ENCODE results near the gene SPATA31A7.
"Not testable (repeated sequence)": the region's sequence is repeated elsewhere in the genome, so short reads cannot be mapped to it uniquely, and the experiment has no call there.

Gene SPATA31A7

DNA sequence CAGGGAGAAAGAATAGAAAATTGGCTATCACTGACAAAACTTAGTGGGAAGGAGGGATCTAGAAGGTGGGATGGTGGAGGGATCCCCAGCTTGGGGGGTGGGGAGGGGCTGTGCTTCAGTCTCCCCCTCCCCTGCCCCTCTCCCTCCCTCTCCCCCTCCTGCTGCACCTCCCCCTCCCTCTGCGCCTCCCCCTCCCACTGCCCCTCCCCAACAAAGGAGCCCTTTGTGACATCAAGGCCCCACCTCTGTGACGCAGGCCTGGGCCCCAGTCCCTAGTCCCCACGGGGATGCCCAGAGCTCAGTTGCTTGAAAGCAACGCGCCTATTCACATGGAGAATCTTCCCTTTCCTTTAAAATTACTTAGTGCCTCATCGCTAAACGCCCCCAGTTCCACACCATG, at the start of gene SPATA31A7:
SPATA31A7 (plus strand) TSS at position 301 of the 400 bp plus-strand sequence; CDS start at position 330, 29 bp downstream.
- DNase-seq, result not testable (repeated sequence)

DNA sequence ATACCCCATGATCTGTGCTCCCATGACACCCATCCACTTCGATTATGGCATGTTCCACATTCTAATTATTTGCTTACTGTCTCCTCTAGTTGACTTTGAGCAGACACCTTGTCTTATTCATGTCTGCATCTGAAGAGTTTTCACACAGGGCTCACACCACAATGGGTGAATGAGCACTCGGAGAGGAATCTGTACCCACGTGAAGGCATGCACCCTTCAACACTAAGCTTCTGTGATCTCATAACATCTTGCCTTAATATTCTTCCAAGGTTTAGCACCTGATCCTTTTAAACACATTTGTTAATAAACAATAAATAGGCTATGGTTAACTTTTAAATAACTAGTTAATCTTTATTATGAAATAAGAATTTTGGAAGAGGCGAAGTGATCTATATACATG, 36.6 kb downstream of the SPATA31A7 start:
- not testable (repeated sequence) for DNase-seq
